Tibial nerve (tissue), 4 donors: ENCODE data around the gene CDH7.

Source experiments
- EP300 ChIP-seq, 2 donors: sonication (generic); formaldehyde crosslinking; IDR thresholded peaks; one replicate each; pipeline ENCODE4 v1.6.1; 2017; ENCODE audit warnings: antibody characterized with exemption in 2 of 2, mild to moderate bottlenecking in 1 of 2
- POLR2A ChIP-seq, 2 donors: fragments of 450-650 bp; IDR thresholded peaks; one replicate each; pipeline ENCODE4 v1.6.1; 2017; ENCODE audit warnings: antibody characterized with exemption in 2 of 2, mild to moderate bottlenecking in 2 of 2, moderate library complexity in 2 of 2
- TF ChIP-seq, protein P1 (sequence below), 5 experiments: fragments of 200-600 bp in 3 of 5; fragments of 450-650 bp in 2 of 5; sonication (generic) in 3 of 5; IDR thresholded peaks; one replicate each; pipeline ENCODE4 v1.5.1; 2016 to 2019; ENCODE audit warnings: antibody characterized with exemption in 5 of 5, mild to moderate bottlenecking in 3 of 5, moderate library complexity in 2 of 5

DNA sequence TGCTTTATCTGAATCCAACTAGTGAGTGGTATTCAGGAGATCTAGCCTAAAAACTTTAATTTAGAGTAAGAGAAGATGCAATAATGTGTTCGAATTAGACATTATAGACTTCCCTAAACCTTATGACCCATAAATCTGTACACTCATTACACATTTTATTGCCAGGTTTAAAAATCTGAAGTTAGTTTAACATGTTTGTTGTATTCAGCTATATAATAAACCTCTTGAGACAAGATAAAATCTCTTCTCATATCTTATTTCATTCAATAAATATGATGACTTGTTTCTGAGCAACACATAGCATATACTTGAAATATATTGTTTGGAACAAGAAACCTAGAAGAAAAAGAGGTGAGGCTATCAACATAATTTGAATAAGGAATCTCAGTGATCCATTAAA lies 150.7 kb downstream of the CDH7 start:
- no peak for TF ChIP-seq POLR2A (IDR thresholded peaks at IDR 0.05)
- TF ChIP-seq, protein P1, sequence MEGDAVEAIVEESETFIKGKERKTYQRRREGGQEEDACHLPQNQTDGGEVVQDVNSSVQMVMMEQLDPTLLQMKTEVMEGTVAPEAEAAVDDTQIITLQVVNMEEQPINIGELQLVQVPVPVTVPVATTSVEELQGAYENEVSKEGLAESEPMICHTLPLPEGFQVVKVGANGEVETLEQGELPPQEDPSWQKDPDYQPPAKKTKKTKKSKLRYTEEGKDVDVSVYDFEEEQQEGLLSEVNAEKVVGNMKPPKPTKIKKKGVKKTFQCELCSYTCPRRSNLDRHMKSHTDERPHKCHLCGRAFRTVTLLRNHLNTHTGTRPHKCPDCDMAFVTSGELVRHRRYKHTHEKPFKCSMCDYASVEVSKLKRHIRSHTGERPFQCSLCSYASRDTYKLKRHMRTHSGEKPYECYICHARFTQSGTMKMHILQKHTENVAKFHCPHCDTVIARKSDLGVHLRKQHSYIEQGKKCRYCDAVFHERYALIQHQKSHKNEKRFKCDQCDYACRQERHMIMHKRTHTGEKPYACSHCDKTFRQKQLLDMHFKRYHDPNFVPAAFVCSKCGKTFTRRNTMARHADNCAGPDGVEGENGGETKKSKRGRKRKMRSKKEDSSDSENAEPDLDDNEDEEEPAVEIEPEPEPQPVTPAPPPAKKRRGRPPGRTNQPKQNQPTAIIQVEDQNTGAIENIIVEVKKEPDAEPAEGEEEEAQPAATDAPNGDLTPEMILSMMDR (IDR thresholded peaks at IDR 0.05) = no peak
- TF ChIP-seq EP300 (IDR thresholded peaks at IDR 0.05) = no peak
